Cerebellar cortex (tissue), 1 donor: ENCODE data around the gene USP35.
"Not testable (repeated sequence)": the region's sequence is repeated elsewhere in the genome, so short reads cannot be mapped to it uniquely, and the experiment has no call there.

Experiments
- DNase-seq: peaks from one replicate; pipeline ENCODE4 v3.0.0-alpha.2; 2015; ENCODE audit warnings: low spot score

USP35 gene

GRCh38 chr11:78170874-78171549 lies 17.7 kb upstream of the USP35 start:
- no peak for DNase-seq

- DNase-seq, result no peak
Observed at GRCh38 chr11:78171951-78172350, 16.8 kb upstream of the USP35 start.

- DNase-seq, result not testable (repeated sequence)
Observed at GRCh38 chr11:78175862-78176261, 12.9 kb upstream of the USP35 start.

GRCh38 chr11:78176605-78177141 lies 12.0 kb upstream of the USP35 start:
- DNase-seq, result no peak

DNA sequence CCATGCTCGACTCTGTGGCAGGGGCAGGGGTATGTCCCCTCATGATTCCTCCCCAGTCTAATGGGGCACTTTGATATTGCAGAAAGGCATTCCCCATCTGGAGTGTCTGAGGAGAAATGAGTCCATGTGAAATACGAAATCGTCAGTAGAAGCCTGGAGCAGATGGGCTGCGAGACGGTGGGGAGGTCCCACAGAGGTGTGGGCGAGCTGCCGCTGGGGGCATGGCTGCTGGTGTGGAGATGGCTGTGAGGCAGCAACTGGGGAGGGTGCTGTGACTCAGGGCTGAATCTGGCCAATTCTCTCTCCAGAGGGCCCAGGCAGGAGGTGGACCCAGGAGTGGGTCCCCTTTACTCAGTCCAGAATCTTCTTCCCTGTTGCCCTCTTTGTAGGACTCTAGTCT lies 11.5 kb upstream of the USP35 start:
- no peak for DNase-seq

GRCh38 chr11:78179459-78180071 lies 9.2 kb upstream of the USP35 start:
- DNase-seq, result no peak

- no peak for DNase-seq
Observed at GRCh38 chr11:78180751-78181150, 8.0 kb upstream of the USP35 start.

DNA sequence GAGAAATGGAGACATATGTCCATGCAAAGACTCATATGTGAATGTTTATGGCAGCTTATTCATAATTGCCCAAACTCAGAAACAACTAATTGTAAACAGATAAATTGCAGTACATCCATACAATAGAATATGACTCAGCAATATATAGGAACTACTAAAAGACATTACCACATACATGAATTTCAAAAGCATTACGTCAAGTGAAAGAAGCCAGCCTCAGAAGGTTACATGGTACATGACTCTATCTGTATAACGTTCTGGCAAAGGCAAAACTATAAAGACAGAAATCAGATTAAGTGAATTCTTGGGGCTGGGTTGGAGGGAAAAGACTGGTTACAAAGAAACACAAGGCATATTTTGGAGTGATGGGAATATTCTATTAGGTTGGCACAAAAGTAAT lies 7.5 kb upstream of the USP35 start:
- DNase-seq, result no peak

DNA sequence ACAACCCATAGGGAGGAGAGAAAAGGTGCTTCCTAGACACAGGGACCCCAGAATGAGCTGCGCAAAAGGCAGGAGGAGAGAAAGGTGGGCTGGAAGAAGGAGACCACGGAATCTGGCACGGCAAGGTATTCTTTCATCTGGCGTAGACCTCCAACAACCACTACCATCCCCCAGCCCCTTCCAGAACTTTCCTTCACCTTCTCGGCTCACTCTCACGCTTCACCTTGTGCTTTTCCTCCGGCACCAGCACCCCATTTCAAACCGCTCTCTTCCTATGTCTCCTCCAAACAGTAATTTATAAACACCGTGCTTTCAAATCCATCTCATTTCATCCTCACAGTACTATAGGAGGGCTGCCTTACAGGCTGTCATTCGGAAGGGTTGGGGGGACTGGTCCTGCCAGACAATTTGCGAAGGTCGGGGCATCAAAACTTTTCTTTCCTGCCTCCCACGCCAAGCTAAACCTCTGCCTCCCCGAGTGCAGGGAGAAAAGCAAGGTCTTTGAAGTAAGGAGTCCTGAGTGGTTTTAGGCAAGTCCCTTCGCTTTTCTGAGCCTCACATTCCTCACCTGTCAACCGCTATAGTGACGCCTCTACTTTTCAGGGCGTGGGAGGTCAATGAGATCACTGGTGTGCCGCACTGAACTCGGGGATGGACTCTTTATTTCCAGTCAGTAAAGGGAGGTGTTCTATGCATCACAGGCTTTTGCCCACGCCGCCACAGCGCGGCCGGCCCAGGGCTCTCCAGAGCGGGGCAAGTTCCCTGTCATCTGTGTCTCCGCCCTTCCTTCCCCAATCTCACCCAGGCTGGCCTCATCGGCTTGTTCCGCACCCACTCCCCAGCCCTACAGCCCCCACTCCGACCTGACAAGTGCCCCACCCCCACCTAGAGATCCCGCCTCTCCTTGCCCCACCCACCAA lies 1.1 kb upstream of the USP35 start:
- peak; percentile 9 for DNase-seq

DNA sequence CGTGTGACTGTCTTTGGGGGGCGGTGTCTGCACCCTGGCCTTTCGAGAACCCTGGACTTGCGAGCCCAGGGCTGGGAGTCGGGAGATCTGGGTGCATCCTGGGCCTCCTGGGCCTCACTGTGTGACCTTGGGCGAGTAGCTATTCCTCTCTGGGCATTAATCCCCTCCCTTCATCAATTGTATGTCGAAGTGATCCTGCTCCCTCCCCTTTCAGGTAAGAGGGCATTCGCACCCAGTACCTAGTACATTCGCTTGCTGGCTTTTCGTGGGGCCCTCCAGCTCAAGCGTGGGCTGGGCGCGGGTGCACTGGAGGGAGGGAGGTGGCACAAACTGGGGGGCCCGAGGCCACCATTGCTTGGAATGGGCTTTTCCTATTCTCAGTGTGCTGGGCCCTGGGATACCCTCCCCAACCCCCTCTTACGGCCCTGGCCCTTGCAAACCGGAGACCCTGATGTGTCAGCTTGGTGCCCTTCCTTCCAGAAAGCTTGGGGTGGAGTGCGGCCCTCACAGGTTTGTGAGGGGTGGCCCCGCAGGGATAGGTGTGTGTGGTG lies 530 bp downstream of the USP35 start:
- no peak for DNase-seq

DNA sequence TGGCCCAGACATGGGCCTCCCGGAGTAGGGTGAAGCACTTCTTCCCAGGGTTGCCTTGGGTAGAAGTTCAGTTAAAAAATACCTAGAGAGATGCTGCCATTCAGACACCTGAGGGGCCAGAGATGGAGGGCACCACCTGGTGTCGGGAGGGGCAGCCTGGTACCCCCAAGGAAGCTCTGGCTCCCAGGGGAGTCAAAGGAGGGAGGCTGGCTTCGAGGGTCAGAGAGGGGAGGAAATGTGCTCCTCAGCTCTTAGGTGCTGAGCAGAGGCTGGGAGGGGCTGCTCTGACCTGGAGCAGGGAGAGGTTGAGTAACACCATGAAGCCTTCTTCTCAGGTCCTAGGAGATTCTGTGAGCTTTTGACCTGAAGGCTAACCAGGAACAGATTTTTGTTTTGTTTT lies 1.1 kb downstream of the USP35 start:
- no peak for DNase-seq

GRCh38 chr11:78190374-78190773 lies 1.7 kb downstream of the USP35 start:
- no peak for DNase-seq

DNA sequence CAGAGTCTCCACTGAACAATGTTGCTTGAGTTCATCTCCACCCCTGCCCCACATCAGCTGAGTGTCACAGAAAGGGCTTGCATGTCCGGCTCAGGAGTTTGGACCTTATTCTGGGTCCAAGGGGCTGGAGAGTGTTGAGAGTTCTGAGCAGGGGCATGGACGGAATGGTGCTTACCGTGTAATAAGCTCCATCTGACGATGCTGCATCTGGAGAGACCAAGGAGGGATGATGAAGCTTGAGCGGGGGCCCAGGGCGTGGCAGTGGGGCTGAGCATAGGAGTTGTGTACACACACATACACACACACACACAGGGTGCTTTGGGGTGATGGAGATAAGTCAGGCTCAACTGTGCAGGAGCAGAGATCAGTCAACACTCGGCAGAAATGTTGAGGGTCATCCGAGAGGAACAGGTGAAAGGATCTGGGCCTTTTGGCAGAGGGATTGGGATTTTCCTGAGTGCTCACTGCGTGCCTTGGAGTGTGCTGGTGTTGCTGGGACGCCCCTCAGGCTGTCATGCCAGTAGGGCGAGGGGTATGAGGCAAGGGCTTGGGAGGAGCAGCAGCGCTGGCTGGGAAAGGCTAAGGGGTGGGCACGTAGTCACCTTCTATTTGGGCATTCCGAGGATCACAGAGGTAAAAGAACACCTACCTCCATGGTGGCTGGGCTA lies 2.3 kb downstream of the USP35 start:
- DNase-seq, result no peak

- no peak for DNase-seq
Observed at GRCh38 chr11:78192223-78192719, 3.6 kb downstream of the USP35 start.

- no peak for DNase-seq
Observed at GRCh38 chr11:78192911-78193351, 4.2 kb downstream of the USP35 start.

- DNase-seq, result no peak
Observed at GRCh38 chr11:78193806-78194205, 5.1 kb downstream of the USP35 start.

- no peak for DNase-seq
Observed at GRCh38 chr11:78194490-78194889, 5.8 kb downstream of the USP35 start.

GRCh38 chr11:78195917-78196560 lies 7.3 kb downstream of the USP35 start:
- no peak for DNase-seq

DNA sequence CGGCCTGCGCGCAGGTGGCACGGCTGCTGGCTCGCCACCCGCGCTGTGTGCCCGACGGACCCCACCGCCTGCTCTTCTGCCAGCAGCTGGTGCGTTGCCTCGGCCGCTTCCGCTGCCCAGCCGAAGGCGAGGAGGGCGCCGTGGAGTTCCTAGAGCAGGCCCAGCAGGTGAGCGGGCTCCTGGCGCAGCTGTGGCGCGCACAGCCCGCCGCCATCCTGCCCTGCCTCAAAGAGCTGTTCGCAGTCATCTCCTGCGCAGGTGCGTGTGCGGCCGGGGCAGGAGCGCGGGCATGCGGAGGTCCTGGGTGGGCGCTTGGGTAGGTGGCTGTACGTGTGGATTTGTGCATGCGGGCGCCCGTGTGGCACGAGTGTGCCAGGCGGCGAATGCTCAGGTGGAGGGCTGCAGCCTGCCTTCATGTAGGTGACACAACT lies 8.0 kb downstream of the USP35 start:
- DNase-seq, result no peak

DNA sequence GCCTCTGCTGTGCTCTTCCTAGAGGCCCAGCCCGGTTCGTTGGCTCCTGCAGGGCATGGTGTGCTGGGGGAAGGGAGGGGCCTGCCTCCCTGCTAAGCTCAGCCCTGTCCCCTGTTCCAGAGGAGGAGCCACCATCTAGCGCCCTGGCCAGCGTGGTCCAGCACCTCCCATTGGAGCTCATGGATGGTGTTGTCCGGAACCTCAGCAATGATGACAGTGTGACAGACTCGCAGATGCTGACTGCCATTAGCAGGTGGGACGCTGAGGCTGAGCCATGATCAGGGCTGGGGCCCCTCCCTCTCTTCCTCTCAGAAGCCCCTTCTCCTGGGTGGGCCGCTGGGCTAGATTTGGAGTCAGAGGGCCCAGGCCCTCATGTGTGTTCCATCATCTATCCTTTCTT lies 9.1 kb downstream of the USP35 start:
- DNase-seq, result no peak
